Progenitor cell of endocrine pancreas (in vitro differentiated cells): Measurements from ENCODE around the gene SMIM36. TPM values are rescaled to one million over a fixed set of nuclear protein-coding genes. Genes with fewer than 3 reads are reported as not detected.

Experiments
- DNase-seq: peaks from one replicate; pipeline ENCODE4 v3.0.0; 2021; ENCODE audit warnings: low spot score; ENCODE audit not compliant: unreplicated experiment
- H3K27ac Mint-ChIP-seq: 2 replicates; pipeline ENCODE4 v1.8.0; 2021; ENCODE audit warnings: mild to moderate bottlenecking, moderate library complexity, mixed read lengths
- H3K27me3 Mint-ChIP-seq: 2 replicates; pipeline ENCODE4 v1.8.0; 2021; ENCODE audit warnings: mixed read lengths
- H3K36me3 Mint-ChIP-seq: 2 replicates; pipeline ENCODE4 v1.8.0; 2022; ENCODE audit warnings: mixed read lengths; ENCODE audit not compliant: insufficient read depth
- H3K4me1 Mint-ChIP-seq: 2 replicates; pipeline ENCODE4 v1.8.0; 2021; ENCODE audit warnings: low read depth, mixed read lengths
- H3K4me3 Mint-ChIP-seq: 2 replicates; pipeline ENCODE4 v1.8.0; 2021; ENCODE audit warnings: low read depth, mild to moderate bottlenecking, moderate library complexity, mixed read lengths
- H3K9me3 Mint-ChIP-seq: 2 replicates; pipeline ENCODE4 v1.8.0; 2021; ENCODE audit warnings: low read depth, mixed read lengths
- CTCF ChIP-seq: fragments of 200-600 bp; sonication (generic); IDR thresholded peaks from one replicate; pipeline ENCODE4 v1.5.0; 2021; ENCODE audit warnings: antibody characterized with exemption, mild to moderate bottlenecking; ENCODE audit not compliant: unreplicated experiment
- total RNA-seq: library from RNA; stranded (reverse); gene quantifications from 2 replicates; pipeline ENCODE4 v1.2.1, GENCODE V29; 2021

SMIM36 gene
- total RNA-seq, 1 donor from 2014 or later = not detected

DNA sequence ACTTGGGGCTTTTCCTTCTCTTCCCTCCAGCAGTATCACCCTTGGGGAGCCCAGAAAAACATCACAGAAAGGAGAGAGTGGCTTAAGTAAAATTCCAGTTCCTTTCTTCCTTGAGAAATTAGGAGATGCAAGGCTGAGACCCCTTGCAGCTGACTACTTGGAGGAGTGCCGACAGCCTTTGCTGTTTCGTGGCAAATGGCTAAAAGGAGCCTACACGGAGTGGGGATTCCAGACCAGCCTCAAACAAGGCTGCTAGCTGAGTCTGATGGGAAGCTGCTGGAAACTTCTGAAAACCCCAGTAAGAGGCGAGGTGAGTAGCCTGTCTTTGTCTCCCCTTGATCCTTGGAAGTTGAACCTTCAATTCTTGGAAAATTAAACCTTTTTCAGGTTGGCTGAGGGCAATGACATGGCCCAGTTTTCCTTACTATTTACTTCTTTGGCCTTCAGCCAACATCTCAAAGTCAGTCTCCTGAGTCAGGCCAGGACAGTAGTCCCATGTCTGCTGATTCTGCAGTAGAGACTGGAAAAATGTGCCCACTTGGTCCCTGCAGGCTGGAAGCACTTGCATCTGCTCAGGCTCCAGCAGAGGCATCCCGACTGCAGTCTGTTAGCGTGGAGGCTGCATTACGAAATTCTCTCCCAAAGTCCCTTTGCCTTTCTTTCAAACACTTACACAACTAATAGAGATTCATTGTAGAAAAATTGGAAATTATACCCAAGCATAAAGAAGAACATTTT, 23.4 kb downstream of the SMIM36 start:
- H3K36me3 Mint-ChIP-seq = no peaks in the 10 kb centered on the region
- H3K9me3 Mint-ChIP-seq = no peaks in the 10 kb centered on the region
- H3K27me3 Mint-ChIP-seq = peaks cover 9% of the 10 kb centered on the region
- no peak overlapping the region for H3K4me3 Mint-ChIP-seq
- H3K27ac Mint-ChIP-seq = no peak overlapping the region
- peaks cover 2% of the 10 kb centered on the region for H3K4me1 Mint-ChIP-seq
- no peak for TF ChIP-seq CTCF
- no peak for DNase-seq

DNA sequence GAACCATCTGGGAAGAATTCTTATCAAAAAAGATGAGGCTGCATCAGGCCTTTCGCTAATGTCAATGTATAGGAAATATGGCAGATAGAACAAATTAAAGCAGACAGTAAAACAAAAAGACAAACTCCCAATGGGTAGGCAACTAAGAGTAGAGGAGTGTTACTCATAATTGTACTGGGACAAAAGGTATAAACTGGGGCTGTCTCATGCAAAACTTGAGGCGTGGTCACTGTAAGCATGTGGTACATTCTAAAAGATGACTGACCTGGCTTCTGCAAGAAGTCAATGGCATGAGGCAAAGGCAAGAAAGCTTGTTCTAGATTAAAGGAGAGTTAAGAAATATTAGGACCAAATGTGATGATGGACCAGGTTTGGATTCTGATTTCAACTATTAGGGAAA, 26.7 kb downstream of the SMIM36 start:
- DNase-seq = no peak
- no peaks in the 10 kb centered on the region for H3K36me3 Mint-ChIP-seq
- no peak overlapping the region for H3K4me3 Mint-ChIP-seq
- H3K4me1 Mint-ChIP-seq = no peaks in the 10 kb centered on the region
- no peak for TF ChIP-seq CTCF
- no peak overlapping the region for H3K27ac Mint-ChIP-seq
- peaks cover 15% of the 10 kb centered on the region for H3K27me3 Mint-ChIP-seq
- no peaks in the 10 kb centered on the region for H3K9me3 Mint-ChIP-seq

- Mint-ChIP-seq H3K27me3 (peaks cover 9% of the 10 kb centered on the region), H3K4me3 (no peak overlapping the region), H3K9me3 (no peaks in the 10 kb centered on the region), H3K27ac (no peak overlapping the region), H3K36me3 (no peaks in the 10 kb centered on the region), H3K4me1 (no peaks in the 10 kb centered on the region)
- no peak for TF ChIP-seq CTCF
- no peak for DNase-seq
These were observed 28.5 kb downstream of the SMIM36 start for GRCh38 chr17:55482591-55483389.

DNA sequence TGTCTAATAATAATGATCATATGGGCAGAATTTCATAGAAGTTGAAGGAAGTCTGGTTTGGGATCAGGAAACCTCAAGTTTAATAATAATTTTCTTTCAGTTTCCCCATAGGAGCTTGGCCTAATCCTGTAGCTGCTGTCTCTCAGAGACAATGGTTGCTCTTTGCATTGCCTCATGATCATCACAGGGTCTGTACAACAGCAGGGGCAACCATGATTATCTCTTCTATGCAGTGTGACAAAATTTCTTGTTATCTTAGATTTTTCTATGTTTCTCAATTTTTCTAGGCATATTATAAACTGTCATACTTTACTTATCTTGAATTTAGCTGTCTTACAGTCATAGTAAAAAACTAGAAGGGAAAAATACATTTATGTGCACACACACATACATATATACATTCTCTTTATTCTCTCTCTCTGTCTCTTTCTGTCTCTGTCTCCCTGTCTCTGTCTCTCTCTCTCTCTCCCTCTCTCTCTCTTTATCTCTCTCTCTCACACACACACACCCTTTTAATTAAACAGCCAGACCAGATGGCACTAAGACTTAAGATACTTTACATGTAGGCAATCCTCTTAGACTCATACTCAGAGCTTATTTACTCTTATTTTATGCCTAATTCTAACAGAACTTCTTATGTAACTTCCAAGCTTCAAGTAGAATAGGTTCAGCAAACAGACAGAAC, 30.5 kb downstream of the SMIM36 start:
- no peak overlapping the region for H3K27ac Mint-ChIP-seq
- no peak for TF ChIP-seq CTCF

GRCh38 chr17:55479903-55480302, 31.3 kb downstream of the SMIM36 start:
- no peaks in the 10 kb centered on the region for H3K9me3 Mint-ChIP-seq
- H3K4me3 Mint-ChIP-seq = no peak overlapping the region
- no peak overlapping the region for H3K27ac Mint-ChIP-seq
- peaks cover 6% of the 10 kb centered on the region for H3K27me3 Mint-ChIP-seq
- H3K36me3 Mint-ChIP-seq = no peaks in the 10 kb centered on the region
- no peak for DNase-seq
- H3K4me1 Mint-ChIP-seq = no peaks in the 10 kb centered on the region
- TF ChIP-seq CTCF = no peak

More for the DNA sequence above, 30.5 kb downstream of the SMIM36 start:
- Mint-ChIP-seq H3K4me3 (no peak overlapping the region), H3K4me1 (no peaks in the 10 kb centered on the region), H3K9me3 (no peaks in the 10 kb centered on the region), H3K36me3 (no peaks in the 10 kb centered on the region), H3K27me3 (peaks cover 6% of the 10 kb centered on the region)
- DNase-seq = no peak
